Measurements from ENCODE around the gene TRDN. TPM values are rescaled to one million over a fixed set of nuclear protein-coding genes. Genes with fewer than 3 reads are reported as not detected.

TRDN gene
- polyA plus RNA-seq, 1 donor from 2014 or later = not detected

DNA sequence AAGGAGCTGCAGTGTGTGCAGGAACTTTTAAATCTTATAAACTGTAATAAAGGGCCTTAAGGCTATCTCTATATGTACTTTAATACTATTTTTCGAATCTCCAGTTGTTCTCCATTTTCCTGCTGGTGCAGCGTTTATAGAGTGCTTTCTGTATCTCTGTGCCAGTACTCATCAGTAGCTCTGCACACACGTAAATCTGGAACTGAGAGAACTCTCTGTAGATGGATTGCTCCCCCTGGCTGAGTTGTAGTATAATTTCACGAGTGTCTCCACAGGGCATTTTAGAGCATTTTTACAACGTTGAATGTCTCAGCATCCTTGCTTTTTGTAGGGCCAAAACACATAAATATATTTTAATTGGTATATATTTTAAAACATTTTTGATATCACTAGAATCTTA is 256.5 kb downstream of the TRDN start:
- no peaks in the 10 kb centered on the region for H3K79me2 ChIP-seq (replicated peaks; ENCODE audit: insufficient read depth, low read length)
- H3K9me2 ChIP-seq (ENCODE audit: insufficient read depth, low read length) = no peaks in the 10 kb centered on the region
- TF ChIP-seq, protein P1, sequence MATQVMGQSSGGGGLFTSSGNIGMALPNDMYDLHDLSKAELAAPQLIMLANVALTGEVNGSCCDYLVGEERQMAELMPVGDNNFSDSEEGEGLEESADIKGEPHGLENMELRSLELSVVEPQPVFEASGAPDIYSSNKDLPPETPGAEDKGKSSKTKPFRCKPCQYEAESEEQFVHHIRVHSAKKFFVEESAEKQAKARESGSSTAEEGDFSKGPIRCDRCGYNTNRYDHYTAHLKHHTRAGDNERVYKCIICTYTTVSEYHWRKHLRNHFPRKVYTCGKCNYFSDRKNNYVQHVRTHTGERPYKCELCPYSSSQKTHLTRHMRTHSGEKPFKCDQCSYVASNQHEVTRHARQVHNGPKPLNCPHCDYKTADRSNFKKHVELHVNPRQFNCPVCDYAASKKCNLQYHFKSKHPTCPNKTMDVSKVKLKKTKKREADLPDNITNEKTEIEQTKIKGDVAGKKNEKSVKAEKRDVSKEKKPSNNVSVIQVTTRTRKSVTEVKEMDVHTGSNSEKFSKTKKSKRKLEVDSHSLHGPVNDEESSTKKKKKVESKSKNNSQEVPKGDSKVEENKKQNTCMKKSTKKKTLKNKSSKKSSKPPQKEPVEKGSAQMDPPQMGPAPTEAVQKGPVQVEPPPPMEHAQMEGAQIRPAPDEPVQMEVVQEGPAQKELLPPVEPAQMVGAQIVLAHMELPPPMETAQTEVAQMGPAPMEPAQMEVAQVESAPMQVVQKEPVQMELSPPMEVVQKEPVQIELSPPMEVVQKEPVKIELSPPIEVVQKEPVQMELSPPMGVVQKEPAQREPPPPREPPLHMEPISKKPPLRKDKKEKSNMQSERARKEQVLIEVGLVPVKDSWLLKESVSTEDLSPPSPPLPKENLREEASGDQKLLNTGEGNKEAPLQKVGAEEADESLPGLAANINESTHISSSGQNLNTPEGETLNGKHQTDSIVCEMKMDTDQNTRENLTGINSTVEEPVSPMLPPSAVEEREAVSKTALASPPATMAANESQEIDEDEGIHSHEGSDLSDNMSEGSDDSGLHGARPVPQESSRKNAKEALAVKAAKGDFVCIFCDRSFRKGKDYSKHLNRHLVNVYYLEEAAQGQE (IDR thresholded peaks at IDR 0.05; ENCODE audit: borderline replicate concordance) = no peak
- TF ChIP-seq SMC3 (conservative IDR thresholded peaks at IDR 0.05; ENCODE audit: poor library complexity) (peak; percentile 71), MXI1 (conservative IDR thresholded peaks at IDR 0.05; ENCODE audit: poor library complexity, severe bottlenecking) (no peak), RAD21 (conservative IDR thresholded peaks at IDR 0.05) (peak; percentile 61)
- TF ChIP-seq, protein P2, sequence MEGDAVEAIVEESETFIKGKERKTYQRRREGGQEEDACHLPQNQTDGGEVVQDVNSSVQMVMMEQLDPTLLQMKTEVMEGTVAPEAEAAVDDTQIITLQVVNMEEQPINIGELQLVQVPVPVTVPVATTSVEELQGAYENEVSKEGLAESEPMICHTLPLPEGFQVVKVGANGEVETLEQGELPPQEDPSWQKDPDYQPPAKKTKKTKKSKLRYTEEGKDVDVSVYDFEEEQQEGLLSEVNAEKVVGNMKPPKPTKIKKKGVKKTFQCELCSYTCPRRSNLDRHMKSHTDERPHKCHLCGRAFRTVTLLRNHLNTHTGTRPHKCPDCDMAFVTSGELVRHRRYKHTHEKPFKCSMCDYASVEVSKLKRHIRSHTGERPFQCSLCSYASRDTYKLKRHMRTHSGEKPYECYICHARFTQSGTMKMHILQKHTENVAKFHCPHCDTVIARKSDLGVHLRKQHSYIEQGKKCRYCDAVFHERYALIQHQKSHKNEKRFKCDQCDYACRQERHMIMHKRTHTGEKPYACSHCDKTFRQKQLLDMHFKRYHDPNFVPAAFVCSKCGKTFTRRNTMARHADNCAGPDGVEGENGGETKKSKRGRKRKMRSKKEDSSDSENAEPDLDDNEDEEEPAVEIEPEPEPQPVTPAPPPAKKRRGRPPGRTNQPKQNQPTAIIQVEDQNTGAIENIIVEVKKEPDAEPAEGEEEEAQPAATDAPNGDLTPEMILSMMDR (IDR thresholded peaks at IDR 0.05; ENCODE audit: poor library complexity, severe bottlenecking) = peak; percentile 61
- H3F3A ChIP-seq (ENCODE audit: insufficient read depth, low read length, poor library complexity, severe bottlenecking) = no peaks in the 10 kb centered on the region
- H2AFZ ChIP-seq (ENCODE audit: low read depth, low read length) = no peak overlapping the region
- H3K4me3 ChIP-seq (ENCODE audit: low read length) = no peak overlapping the region
- no peaks in the 10 kb centered on the region for H3K36me3 ChIP-seq (ENCODE audit: insufficient read depth, low read length)
- no peaks in the 10 kb centered on the region for H3K9me3 ChIP-seq (ENCODE audit: low read length)
- no peak overlapping the region for H3K27ac ChIP-seq (ENCODE audit: low read length)
- H3K27me3 ChIP-seq (ENCODE audit: insufficient read depth, low read depth, low read length) = no peaks in the 10 kb centered on the region
- H3K9ac ChIP-seq (ENCODE audit: low read length) = no peak overlapping the region
- no peak overlapping the region for H3K4me2 ChIP-seq (ENCODE audit: low read length)
- no peaks in the 10 kb centered on the region for H4K20me1 ChIP-seq (ENCODE audit: insufficient read depth)

GRCh38 chr6:123372737-123373136 is 264.0 kb downstream of the TRDN start:
- no peak overlapping the region for H3K4me2 ChIP-seq (ENCODE audit: low read length)
- H3K9me2 ChIP-seq (ENCODE audit: insufficient read depth, low read length) = no peaks in the 10 kb centered on the region
- H3K27me3 ChIP-seq (ENCODE audit: insufficient read depth, low read depth, low read length) = no peaks in the 10 kb centered on the region
- no peak overlapping the region for H3K4me3 ChIP-seq (ENCODE audit: low read length)
- H3K79me2 ChIP-seq (replicated peaks; ENCODE audit: insufficient read depth, low read length) = no peaks in the 10 kb centered on the region
- no peaks in the 10 kb centered on the region for H3K9me3 ChIP-seq (ENCODE audit: low read length)
- TF ChIP-seq RAD21 (conservative IDR thresholded peaks at IDR 0.05) (no peak), SMC3 (conservative IDR thresholded peaks at IDR 0.05; ENCODE audit: poor library complexity) (no peak), EP300 (conservative IDR thresholded peaks at IDR 0.05; ENCODE audit: poor library complexity, severe bottlenecking) (no peak), TAF1 (IDR thresholded peaks at IDR 0.05; ENCODE audit: low read depth) (no peak), POLR2AphosphoS5 (IDR thresholded peaks at IDR 0.05) (no peak), MXI1 (conservative IDR thresholded peaks at IDR 0.05; ENCODE audit: poor library complexity, severe bottlenecking) (no peak), EZH2 (IDR thresholded peaks at IDR 0.05; ENCODE audit: borderline replicate concordance, insufficient read depth, low read length, poor library complexity, severe bottlenecking) (no peak)
- TF ChIP-seq, protein P1 (IDR thresholded peaks at IDR 0.05; ENCODE audit: borderline replicate concordance) = no peak
- TF ChIP-seq, protein P2 (IDR thresholded peaks at IDR 0.05; ENCODE audit: poor library complexity, severe bottlenecking) = no peak
- H3K36me3 ChIP-seq (ENCODE audit: insufficient read depth, low read length) = no peaks in the 10 kb centered on the region
- no peaks in the 10 kb centered on the region for H3F3A ChIP-seq (ENCODE audit: insufficient read depth, low read length, poor library complexity, severe bottlenecking)
- H3K9ac ChIP-seq (ENCODE audit: low read length) = no peak overlapping the region
- no peak overlapping the region for H3K27ac ChIP-seq (ENCODE audit: low read length)
- H2AFZ ChIP-seq (ENCODE audit: low read depth, low read length) = no peak overlapping the region
- no peaks in the 10 kb centered on the region for H4K20me1 ChIP-seq (ENCODE audit: insufficient read depth)
